ENCODE results near the gene ALDH1A3. TPM values are rescaled to one million over a fixed set of nuclear protein-coding genes. Genes with fewer than 3 reads are reported as not detected.

ALDH1A3 gene
- total RNA-seq = 10 to 100 TPM in 1 of 4 donors, 1 to 10 TPM in 3; 7.1 to 17.9 (median 8.5) TPM

GRCh38 chr15:100879464-100880138, at the start of gene ALDH1A3:
Gene ALDH1A3 (plus strand): TSS chr15:100879831. CDS start chr15:100879908, 77 bp downstream.
- H3K9me3 ChIP-seq = no peaks in the 10 kb centered on the region
- intact Hi-C loops (cut with DNase I) = loop anchor here (5.0 kb wide), 1 partner anchor 252 kb away; no protein-coding TSS in a partner anchor
- H3K27ac ChIP-seq = no peak within 1 kb of the TSS
- H3K4me3 ChIP-seq (replicated peaks in 1 of 3) = peak within 1 kb of the TSS in 1 of 3 donors; percentile 34
- DNase-seq = peak; percentile 15 to 19
- no peaks in the 10 kb centered on the region for H3K36me3 ChIP-seq
- 10% methylated on average over 4 to 8 of the region's 93 CpGs for WGBS, 2 donors
- H3K4me1 ChIP-seq = peaks cover 0 to 15% of the 10 kb centered on the region in 2 donors
- peaks cover 3% of the 10 kb centered on the region for H3K27me3 ChIP-seq
- TF ChIP-seq CTCF (IDR thresholded peaks at IDR 0.05) (no peak), POLR2A (IDR thresholded peaks at IDR 0.05) (peak in 1 of 2 donors; percentile 28)

GRCh38 chr15:100831467-100831866, 48.2 kb upstream of the ALDH1A3 start:
- no peak overlapping the region for H3K27ac ChIP-seq
- H3K4me1 ChIP-seq = no peaks in the 10 kb centered on the region
- H3K9me3 ChIP-seq = no peaks in the 10 kb centered on the region
- no peak for DNase-seq
- H3K27me3 ChIP-seq = no peaks in the 10 kb centered on the region
- TF ChIP-seq POLR2A (IDR thresholded peaks at IDR 0.05) (no peak), CTCF (IDR thresholded peaks at IDR 0.05) (no peak)
- no peak overlapping the region for H3K4me3 ChIP-seq (replicated peaks in 1 of 3)
- 57 to 60% methylated on average over 5 of the region's 5 CpGs for WGBS, 2 donors
- H3K36me3 ChIP-seq = no peaks in the 10 kb centered on the region
- intact Hi-C loops (cut with DNase I) = no loop called here

GRCh38 chr15:100832149-100832942, 47.3 kb upstream of the ALDH1A3 start:
- H3K36me3 ChIP-seq = no peaks in the 10 kb centered on the region
- no peak overlapping the region for H3K27ac ChIP-seq
- no peaks in the 10 kb centered on the region for H3K4me1 ChIP-seq
- H3K27me3 ChIP-seq = no peaks in the 10 kb centered on the region
- no peak for TF ChIP-seq POLR2A (IDR thresholded peaks at IDR 0.05)
- TF ChIP-seq CTCF (IDR thresholded peaks at IDR 0.05) = no peak
- H3K4me3 ChIP-seq (replicated peaks in 1 of 3) = no peak overlapping the region
- intact Hi-C loops (cut with DNase I) = no loop called here
- DNase-seq = no peak
- H3K9me3 ChIP-seq = no peaks in the 10 kb centered on the region
- 93% methylated on average over 9 of the region's 9 CpGs for WGBS, 2 donors

- intact Hi-C loops (cut with DNase I) = no loop called here
- no peak overlapping the region for H3K4me3 ChIP-seq (replicated peaks in 1 of 3)
Observed at GRCh38 chr15:100833417-100834389, 45.9 kb upstream of the ALDH1A3 start.

More at GRCh38 chr15:100833417-100834389, 45.9 kb upstream of the ALDH1A3 start:
- no peaks in the 10 kb centered on the region for H3K9me3 ChIP-seq
- no peaks in the 10 kb centered on the region for H3K4me1 ChIP-seq
- H3K27me3 ChIP-seq = no peaks in the 10 kb centered on the region
- H3K36me3 ChIP-seq = no peaks in the 10 kb centered on the region
- no peak overlapping the region for H3K27ac ChIP-seq
- 64 to 67% methylated on average over 11 of the region's 11 CpGs for WGBS, 2 donors
- TF ChIP-seq POLR2A (IDR thresholded peaks at IDR 0.05) (no peak), CTCF (IDR thresholded peaks at IDR 0.05) (no peak)
- DNase-seq = no peak

All from thyroid gland (tissue), 4 donors.